ENCODE data around the gene SLC35E3. TPM values are rescaled to one million over a fixed set of nuclear protein-coding genes. Genes with fewer than 3 reads are reported as not detected.

SLC35E3 gene
- total RNA-seq, 1 donor from 2014 or later = 13.4 TPM

- DNase-seq (ENCODE audit: low spot score) = no peak
These were observed 25.4 kb downstream of the SLC35E3 start for GRCh38 chr12:68771223-68771925.

GRCh38 chr12:68772714-68773113, 26.7 kb downstream of the SLC35E3 start:
- DNase-seq (ENCODE audit: low spot score) = no peak

GRCh38 chr12:68773582-68773981, 27.6 kb downstream of the SLC35E3 start:
- DNase-seq (ENCODE audit: low spot score) = no peak

- no peak for DNase-seq (ENCODE audit: low spot score)
These were observed 29.2 kb downstream of the SLC35E3 start for GRCh38 chr12:68775121-68775630.

GRCh38 chr12:68776976-68777610, 31.1 kb downstream of the SLC35E3 start:
- no peak for DNase-seq (ENCODE audit: low spot score)

- DNase-seq (ENCODE audit: low spot score) = no peak
These were observed 33.3 kb downstream of the SLC35E3 start for GRCh38 chr12:68779280-68779679.

GRCh38 chr12:68780731-68781130, 34.8 kb downstream of the SLC35E3 start:
- no peak for DNase-seq (ENCODE audit: low spot score)

- no peak for DNase-seq (ENCODE audit: low spot score)
These were observed 35.8 kb downstream of the SLC35E3 start for GRCh38 chr12:68781728-68782127.

- DNase-seq (ENCODE audit: low spot score) = no peak
These were observed 38.0 kb downstream of the SLC35E3 start for GRCh38 chr12:68784015-68784414.

GRCh38 chr12:68785358-68785757, 39.4 kb downstream of the SLC35E3 start:
- DNase-seq (ENCODE audit: low spot score) = no peak

GRCh38 chr12:68785823-68786222, 39.8 kb downstream of the SLC35E3 start:
- DNase-seq (ENCODE audit: low spot score) = no peak

- DNase-seq (ENCODE audit: low spot score) = no peak
These were observed 41.0 kb downstream of the SLC35E3 start for GRCh38 chr12:68786929-68787328.

- DNase-seq (ENCODE audit: low spot score) = no peak
These were observed 42.7 kb downstream of the SLC35E3 start for GRCh38 chr12:68788554-68789143.

- no peak for DNase-seq (ENCODE audit: low spot score)
These were observed 43.3 kb downstream of the SLC35E3 start for GRCh38 chr12:68789144-68789878.

GRCh38 chr12:68790081-68790951, 44.3 kb downstream of the SLC35E3 start:
- DNase-seq (ENCODE audit: low spot score) = peak; percentile 22

GRCh38 chr12:68790952-68791234, 44.9 kb downstream of the SLC35E3 start:
- no peak for DNase-seq (ENCODE audit: low spot score)

- peak; percentile 18 for DNase-seq (ENCODE audit: low spot score)
These were observed 46.0 kb downstream of the SLC35E3 start for GRCh38 chr12:68791897-68792481.

GRCh38 chr12:68792952-68793351, 47.0 kb downstream of the SLC35E3 start:
- peak; percentile 7 for DNase-seq (ENCODE audit: low spot score)

- peak; percentile 9 for DNase-seq (ENCODE audit: low spot score)
These were observed 47.5 kb downstream of the SLC35E3 start for GRCh38 chr12:68793436-68793835.

GRCh38 chr12:68793975-68794652, 48.1 kb downstream of the SLC35E3 start:
- DNase-seq (ENCODE audit: low spot score) = peak; percentile 25

Data from ureter (tissue), 1 donor.